Vagina (tissue), 2 donors: ENCODE results near the gene PI4KA.
"Not testable (repeated sequence)": the region's sequence is repeated elsewhere in the genome, so short reads cannot be mapped to it uniquely, and the experiment has no call there.

Experiments
- POLR2AphosphoS5 ChIP-seq, 2 donors: sonication (generic); formaldehyde crosslinking; IDR thresholded peaks; one replicate each; pipeline ENCODE4 v1.9.0; 2017; ENCODE audit warnings: antibody characterized with exemption in 2 of 2, mild to moderate bottlenecking in 2 of 2, low read depth in 1 of 2; ENCODE audit not compliant: insufficient read depth in 1 of 2
- TF ChIP-seq, protein P1 (sequence below), 3 experiments: fragments of 450-650 bp in 2 of 3; fragments of 200-600 bp in 1 of 3; sonication (generic) in 1 of 3; IDR thresholded peaks; one replicate each; pipeline ENCODE4 v1.5.1; 2017 to 2019; ENCODE audit warnings: antibody characterized with exemption in 3 of 3, mild to moderate bottlenecking in 2 of 3, moderate library complexity in 2 of 3

DNA sequence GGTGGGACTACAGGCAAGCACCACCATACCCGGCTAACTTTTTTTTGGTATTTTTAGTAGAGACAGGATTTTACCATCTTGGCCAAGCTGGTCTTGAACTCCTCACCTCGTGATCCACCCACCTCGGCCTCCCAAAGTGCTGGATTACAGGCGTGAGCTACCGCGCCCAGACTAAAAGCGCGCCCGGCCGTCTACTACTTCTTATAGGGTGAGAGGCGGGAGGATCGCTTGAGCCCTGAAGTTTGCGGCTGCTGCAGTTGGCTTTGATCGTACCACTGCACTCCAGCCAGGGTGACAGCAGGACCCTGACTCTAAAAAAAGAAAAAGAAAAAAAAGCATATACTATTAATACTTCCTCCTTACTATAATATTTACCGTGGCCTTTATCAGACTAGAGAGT, 158.3 kb downstream of the PI4KA start:
- TF ChIP-seq, protein P1, sequence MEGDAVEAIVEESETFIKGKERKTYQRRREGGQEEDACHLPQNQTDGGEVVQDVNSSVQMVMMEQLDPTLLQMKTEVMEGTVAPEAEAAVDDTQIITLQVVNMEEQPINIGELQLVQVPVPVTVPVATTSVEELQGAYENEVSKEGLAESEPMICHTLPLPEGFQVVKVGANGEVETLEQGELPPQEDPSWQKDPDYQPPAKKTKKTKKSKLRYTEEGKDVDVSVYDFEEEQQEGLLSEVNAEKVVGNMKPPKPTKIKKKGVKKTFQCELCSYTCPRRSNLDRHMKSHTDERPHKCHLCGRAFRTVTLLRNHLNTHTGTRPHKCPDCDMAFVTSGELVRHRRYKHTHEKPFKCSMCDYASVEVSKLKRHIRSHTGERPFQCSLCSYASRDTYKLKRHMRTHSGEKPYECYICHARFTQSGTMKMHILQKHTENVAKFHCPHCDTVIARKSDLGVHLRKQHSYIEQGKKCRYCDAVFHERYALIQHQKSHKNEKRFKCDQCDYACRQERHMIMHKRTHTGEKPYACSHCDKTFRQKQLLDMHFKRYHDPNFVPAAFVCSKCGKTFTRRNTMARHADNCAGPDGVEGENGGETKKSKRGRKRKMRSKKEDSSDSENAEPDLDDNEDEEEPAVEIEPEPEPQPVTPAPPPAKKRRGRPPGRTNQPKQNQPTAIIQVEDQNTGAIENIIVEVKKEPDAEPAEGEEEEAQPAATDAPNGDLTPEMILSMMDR (IDR thresholded peaks at IDR 0.05) = not testable (repeated sequence)
- not testable (repeated sequence) for TF ChIP-seq POLR2AphosphoS5 (IDR thresholded peaks at IDR 0.05; ENCODE audit: insufficient read depth in 1 of 2, low read depth in 1 of 2)
